Mesenchymal stem cell (in vitro differentiated cells and primary cell): ENCODE results near the gene CACNA1S.

ENCODE experiments used
- DNase-seq: peaks from one replicate; pipeline ENCODE4 v3.0.0-alpha.2; 2013
- H2AFZ ChIP-seq: one replicate; pipeline ENCODE4 v1.6.1; 2013; ENCODE audit warnings: low read depth, mild to moderate bottlenecking, control low read depth, inconsistent platforms, low read length, moderate library complexity
- H2AK5ac ChIP-seq: 2 replicates; pipeline ENCODE4 v1.6.1; 2013; ENCODE audit warnings: low read length, moderate library complexity, mild to moderate bottlenecking, inconsistent platforms; ENCODE audit not compliant: severe bottlenecking
- H2BK120ac ChIP-seq: one replicate; pipeline ENCODE4 v1.6.1; 2013; ENCODE audit warnings: low read depth, mild to moderate bottlenecking, inconsistent platforms, low read length, moderate library complexity
- H2BK12ac ChIP-seq, 2 experiments: one replicate each; pipeline ENCODE4 v1.6.1; 2013; ENCODE audit warnings: inconsistent platforms in 2 of 2, low read length in 2 of 2, mild to moderate bottlenecking in 2 of 2, moderate library complexity in 2 of 2, control low read depth in 1 of 2
- H2BK15ac ChIP-seq: one replicate; pipeline ENCODE4 v1.6.1; 2013; ENCODE audit warnings: mild to moderate bottlenecking, low read depth, inconsistent platforms; ENCODE audit not compliant: poor library complexity, severe bottlenecking
- H2BK5ac ChIP-seq: 2 replicates; pipeline ENCODE4 v1.6.1; 2013; ENCODE audit warnings: low read depth, mild to moderate bottlenecking, low read length, control low read depth, inconsistent platforms; ENCODE audit not compliant: poor library complexity, severe bottlenecking
- H3K14ac ChIP-seq, 2 experiments: one replicate each; pipeline ENCODE4 v1.6.1; 2013; ENCODE audit warnings: inconsistent platforms in 2 of 2, low read length in 2 of 2, control low read depth in 1 of 2, mild to moderate bottlenecking in 1 of 2, moderate library complexity in 1 of 2
- H3K18ac ChIP-seq, 2 experiments: one replicate each; pipeline ENCODE4 v1.6.1; 2013; ENCODE audit warnings: inconsistent platforms in 2 of 2, low read length in 2 of 2, control low read depth in 1 of 2, low read depth in 1 of 2, mild to moderate bottlenecking in 1 of 2
- H3K23ac ChIP-seq, 2 experiments: one replicate each; pipeline ENCODE4 v1.6.1; 2013; ENCODE audit warnings: inconsistent platforms in 2 of 2, low read length in 2 of 2, mild to moderate bottlenecking in 2 of 2, moderate library complexity in 2 of 2, control low read depth in 1 of 2
- H3K27ac ChIP-seq: 2 replicates; pipeline ENCODE4 v1.5.1; 2013; ENCODE audit warnings: mild to moderate bottlenecking, moderate library complexity, low read length, control low read depth, inconsistent platforms; ENCODE audit not compliant: poor library complexity, severe bottlenecking
- H3K27me3 ChIP-seq, 2 experiments: 2 replicates each; pipeline versions ENCODE4 v1.6.1 to v1.7.0; 2013; ENCODE audit warnings: low read length in 2 of 2, mild to moderate bottlenecking in 2 of 2, moderate library complexity in 2 of 2, control low read depth in 1 of 2, inconsistent platforms in 1 of 2; ENCODE audit not compliant: control insufficient read depth in 1 of 2, insufficient read depth in 1 of 2
- H3K36me3 ChIP-seq, 2 experiments: 2 replicates each; pipeline versions ENCODE4 v1.6.1 to v1.7.0; 2013; ENCODE audit warnings: low read length in 2 of 2, control low read depth in 1 of 2, inconsistent platforms in 1 of 2, low read depth in 1 of 2, mild to moderate bottlenecking in 1 of 2; ENCODE audit not compliant: insufficient read depth in 2 of 2, control insufficient read depth in 1 of 2
- H3K4ac ChIP-seq, 2 experiments: one replicate each; pipeline ENCODE4 v1.6.1; 2013; ENCODE audit warnings: inconsistent platforms in 2 of 2, low read length in 2 of 2, mild to moderate bottlenecking in 2 of 2, moderate library complexity in 2 of 2, control low read depth in 1 of 2, low read depth in 1 of 2
- H3K4me1 ChIP-seq: 2 replicates; pipeline ENCODE4 v1.6.1; 2013; ENCODE audit warnings: low read depth, low read length, control low read depth; ENCODE audit not compliant: control insufficient read depth, insufficient read depth
- H3K4me2 ChIP-seq: 2 replicates; pipeline ENCODE4 v1.6.1; 2013; ENCODE audit warnings: low read length, mild to moderate bottlenecking, inconsistent platforms; ENCODE audit not compliant: poor library complexity, severe bottlenecking
- H3K4me3 ChIP-seq, 2 experiments: 2 replicates each; pipeline versions ENCODE4 v1.5.1 to v1.7.0; 2013; ENCODE audit warnings: low read length in 2 of 2, mild to moderate bottlenecking in 2 of 2, control low read depth in 1 of 2, low read depth in 1 of 2; ENCODE audit not compliant: insufficient read depth in 1 of 2
- H3K79me1 ChIP-seq: replicated peaks from 2 replicates; pipeline ENCODE4 v1.6.1; 2013; ENCODE audit warnings: mild to moderate bottlenecking, control low read depth, low read length, inconsistent platforms; ENCODE audit not compliant: poor library complexity, severe bottlenecking
- H3K9ac ChIP-seq: 2 replicates; pipeline ENCODE4 v1.7.0; 2013; ENCODE audit warnings: mild to moderate bottlenecking, low read length, moderate library complexity
- H3K9me3 ChIP-seq: 2 replicates; pipeline ENCODE4 v1.7.0; 2013; ENCODE audit warnings: mild to moderate bottlenecking, low read length; ENCODE audit not compliant: control insufficient read depth
- H4K8ac ChIP-seq: one replicate; pipeline ENCODE4 v1.6.1; 2013; ENCODE audit warnings: inconsistent platforms, mild to moderate bottlenecking, low read length, moderate library complexity
- H4K91ac ChIP-seq: one replicate; pipeline ENCODE4 v1.6.1; 2013; ENCODE audit warnings: mild to moderate bottlenecking, low read length, inconsistent platforms
- WGBS: methylation state at CpG from one replicate; pipeline ENCODE4 v1.1.7; 2013; ENCODE audit warnings: mixed read lengths; 5-methylcytosine and 5-hydroxymethylcytosine counted together

Gene CACNA1S

DNA sequence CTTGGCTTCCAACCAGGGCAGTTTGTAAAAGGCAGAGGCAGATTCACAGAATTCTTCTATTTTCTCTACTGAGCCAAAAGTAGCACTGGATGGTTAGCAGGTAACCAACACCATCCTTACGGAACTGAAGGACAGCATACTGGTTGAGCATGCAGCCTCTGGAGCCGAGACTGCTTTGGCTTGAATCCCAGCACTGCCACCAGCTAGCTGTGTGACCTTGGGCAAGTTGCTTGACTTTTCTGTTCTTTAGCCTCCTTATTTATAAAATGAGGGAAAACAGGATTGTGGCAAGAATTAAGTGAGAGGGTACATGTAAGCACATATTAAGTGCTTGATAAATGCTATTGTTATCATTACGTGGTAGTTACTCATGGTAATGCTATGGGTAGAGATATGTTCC lies 19.5 kb downstream of the CACNA1S start:
- no peak overlapping the region for H4K8ac ChIP-seq
- WGBS = 77% methylated on average over 3 of the region's 3 CpGs
- no peaks in the 10 kb centered on the region for H3K4me1 ChIP-seq
- H3K18ac ChIP-seq = no peak overlapping the region
- no peak overlapping the region for H3K9ac ChIP-seq
- H2BK15ac ChIP-seq = no peak overlapping the region
- no peak overlapping the region for H3K4me2 ChIP-seq
- no peaks in the 10 kb centered on the region for H3K9me3 ChIP-seq
- no peak overlapping the region for H3K23ac ChIP-seq
- H2AFZ ChIP-seq = no peak overlapping the region
- peaks cover 24 to 67% of the 10 kb centered on the region in 2 experiments for H3K27me3 ChIP-seq
- no peak overlapping the region for H2BK5ac ChIP-seq
- H3K27ac ChIP-seq = no peak overlapping the region
- no peak overlapping the region for H2BK120ac ChIP-seq
- H3K36me3 ChIP-seq = no peaks in the 10 kb centered on the region
- H3K14ac ChIP-seq = no peak overlapping the region
- no peak overlapping the region for H4K91ac ChIP-seq
- H3K4me3 ChIP-seq = no peak overlapping the region
- H3K79me1 ChIP-seq = no peaks in the 10 kb centered on the region
- H2BK12ac ChIP-seq = no peak overlapping the region
- no peak for DNase-seq
- no peak overlapping the region for H3K4ac ChIP-seq
- no peak overlapping the region for H2AK5ac ChIP-seq

DNA sequence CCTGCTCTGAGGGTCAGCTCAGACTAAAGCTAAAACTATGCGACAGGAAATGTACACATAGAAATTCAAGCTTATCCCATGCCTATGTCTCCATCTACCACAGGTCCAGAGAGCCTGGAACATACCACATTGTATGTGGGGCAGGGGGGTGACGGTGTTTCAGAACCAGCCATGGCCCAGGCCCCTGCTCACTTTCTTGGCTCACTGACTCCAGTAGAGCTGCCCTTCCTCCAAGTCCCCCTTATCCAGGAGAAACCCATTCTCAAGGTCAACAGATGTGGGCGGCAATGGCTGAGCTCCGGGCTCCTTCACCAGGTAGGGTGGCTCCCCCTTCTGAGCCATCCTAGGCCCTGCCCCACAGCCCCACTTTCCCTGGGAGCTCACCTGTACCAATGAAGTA lies 21.0 kb downstream of the CACNA1S start:
- no peak overlapping the region for H4K8ac ChIP-seq
- H2BK15ac ChIP-seq = no peak overlapping the region
- no peak overlapping the region for H2BK120ac ChIP-seq
- H3K36me3 ChIP-seq = no peaks in the 10 kb centered on the region
- no peaks in the 10 kb centered on the region for H3K9me3 ChIP-seq
- no peak overlapping the region for H3K14ac ChIP-seq
- no peak overlapping the region for H3K4me3 ChIP-seq
- H3K4ac ChIP-seq = no peak overlapping the region
- H2BK5ac ChIP-seq = no peak overlapping the region
- peaks cover 15 to 63% of the 10 kb centered on the region in 2 experiments for H3K27me3 ChIP-seq
- H2AK5ac ChIP-seq = no peak overlapping the region
- no peak overlapping the region for H3K23ac ChIP-seq
- no peak overlapping the region for H2AFZ ChIP-seq
- H3K27ac ChIP-seq = no peak overlapping the region
- H3K18ac ChIP-seq = no peak overlapping the region
- H3K79me1 ChIP-seq = no peaks in the 10 kb centered on the region
- H3K4me1 ChIP-seq = no peaks in the 10 kb centered on the region
- no peak overlapping the region for H4K91ac ChIP-seq
- no peak overlapping the region for H3K9ac ChIP-seq
- 88% methylated on average over 3 of the region's 4 CpGs for WGBS
- H3K4me2 ChIP-seq = no peak overlapping the region
- DNase-seq = no peak
- no peak overlapping the region for H2BK12ac ChIP-seq

DNA sequence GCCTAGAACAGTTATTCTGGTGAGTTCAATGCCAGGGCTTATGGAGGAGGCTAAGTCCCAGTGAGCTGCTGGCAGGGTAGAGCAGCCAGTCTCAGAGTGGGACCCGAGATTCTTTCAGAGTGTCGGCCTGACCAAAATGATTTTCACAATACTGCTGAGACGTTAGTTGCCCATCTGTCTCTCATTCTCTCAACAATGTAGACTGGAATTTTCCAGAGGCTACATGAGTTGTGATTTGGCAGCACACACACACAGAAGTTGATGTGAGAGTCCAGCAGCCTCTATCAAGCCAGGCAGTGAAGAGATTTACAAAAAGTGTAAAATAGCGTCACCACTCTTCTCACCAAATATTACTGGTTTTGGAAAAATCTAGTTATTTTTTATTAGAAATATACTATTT lies 21.7 kb downstream of the CACNA1S start:
- no peak overlapping the region for H3K18ac ChIP-seq
- H2BK15ac ChIP-seq = no peak overlapping the region
- H3K4me1 ChIP-seq = no peaks in the 10 kb centered on the region
- peaks cover 17 to 59% of the 10 kb centered on the region in 2 experiments for H3K27me3 ChIP-seq
- H3K36me3 ChIP-seq = no peaks in the 10 kb centered on the region
- H3K27ac ChIP-seq = no peak overlapping the region
- no peak overlapping the region for H2BK120ac ChIP-seq
- H3K23ac ChIP-seq = no peak overlapping the region
- H2BK5ac ChIP-seq = no peak overlapping the region
- H3K9me3 ChIP-seq = no peaks in the 10 kb centered on the region
- no peak overlapping the region for H2AK5ac ChIP-seq
- H3K4ac ChIP-seq = no peak overlapping the region
- no peaks in the 10 kb centered on the region for H3K79me1 ChIP-seq
- no peak overlapping the region for H3K14ac ChIP-seq
- no peak for DNase-seq
- no peak overlapping the region for H3K4me2 ChIP-seq
- no peak overlapping the region for H3K4me3 ChIP-seq
- H3K9ac ChIP-seq = no peak overlapping the region
- H2BK12ac ChIP-seq = no peak overlapping the region
- no peak overlapping the region for H2AFZ ChIP-seq
- no peak overlapping the region for H4K91ac ChIP-seq
- H4K8ac ChIP-seq = no peak overlapping the region
- 97% methylated on average over 3 of the region's 4 CpGs for WGBS

- no peak overlapping the region for H2BK5ac ChIP-seq
- peaks cover 27 to 63% of the 10 kb centered on the region in 2 experiments for H3K27me3 ChIP-seq
- H3K79me1 ChIP-seq = no peaks in the 10 kb centered on the region
- no peaks in the 10 kb centered on the region for H3K9me3 ChIP-seq
- H3K4me2 ChIP-seq = no peak overlapping the region
- no peak overlapping the region for H2BK12ac ChIP-seq
- no peak overlapping the region for H2AK5ac ChIP-seq
- H3K27ac ChIP-seq = no peak overlapping the region
- H3K4me3 ChIP-seq = no peak overlapping the region
- no peak overlapping the region for H3K18ac ChIP-seq
- 64% methylated on average over 5 of the region's 5 CpGs for WGBS
- no peak overlapping the region for H2BK120ac ChIP-seq
- H3K14ac ChIP-seq = no peak overlapping the region
- no peak overlapping the region for H4K8ac ChIP-seq
- H2BK15ac ChIP-seq = no peak overlapping the region
- no peak overlapping the region for H3K4ac ChIP-seq
- no peaks in the 10 kb centered on the region for H3K36me3 ChIP-seq
- H3K23ac ChIP-seq = no peak overlapping the region
- H4K91ac ChIP-seq = no peak overlapping the region
- H3K4me1 ChIP-seq = no peaks in the 10 kb centered on the region
- DNase-seq = no peak
- no peak overlapping the region for H3K9ac ChIP-seq
- H2AFZ ChIP-seq = no peak overlapping the region
Measured at GRCh38 chr1:201089596-201089995, 22.6 kb downstream of the CACNA1S start.
